BJ (cell line): ENCODE results near the gene NKAIN4. TPM values are rescaled to one million over a fixed set of nuclear protein-coding genes. Genes with fewer than 3 reads are reported as not detected.

Source experiments
- CTCF ChIA-PET: fragments of 350-600 bp; formaldehyde crosslinking; extraction: SDS; loops from one replicate; lab custom pipeline; 2021; ENCODE audit warnings: antibody characterized with exemption, inconsistent platforms; lab: Yijun Ruan, JAX
- POLR2A ChIA-PET: fragments of 300-600 bp; sonication (Branson Sonifier 250); formaldehyde crosslinking; extraction: SDS; loops from one replicate; lab custom pipeline; 2021; ENCODE audit warnings: antibody characterized with exemption; lab: Charles Lee
- DNase-seq: peaks from one replicate; pipeline ENCODE4 v3.0.0-alpha.2; 2011; ENCODE audit warnings: low read depth
- H3K27me3 ChIP-seq: 2 replicates; pipeline ENCODE4 v1.6.0; 2011; ENCODE audit warnings: low read length; ENCODE audit not compliant: control insufficient read depth, insufficient read depth
- H3K36me3 ChIP-seq: 2 replicates; pipeline ENCODE4 v1.5.1; 2011; ENCODE audit warnings: low read length; ENCODE audit not compliant: control insufficient read depth, insufficient read depth
- H3K4me3 ChIP-seq: 2 replicates; pipeline ENCODE4 v1.5.1; 2011; ENCODE audit warnings: low read depth, mild to moderate bottlenecking, control low read depth, low read length
- CTCF ChIP-seq: IDR thresholded peaks from 2 replicates; pipeline ENCODE4 v1.5.1; 2011; ENCODE audit warnings: low read depth, mild to moderate bottlenecking, control low read depth, inconsistent platforms, low read length, moderate library complexity; ENCODE audit not compliant: insufficient read depth
- polyA plus RNA-seq: library from polyadenylated mRNA; depleted of rRNA; stranded (reverse); fragments of >200 nt; gene quantifications from 2 replicates; pipeline ENCODE4 v1.2.3, GENCODE V29; 2011

NKAIN4 gene
- polyA plus RNA-seq, 1 experiment: not detected

DNA sequence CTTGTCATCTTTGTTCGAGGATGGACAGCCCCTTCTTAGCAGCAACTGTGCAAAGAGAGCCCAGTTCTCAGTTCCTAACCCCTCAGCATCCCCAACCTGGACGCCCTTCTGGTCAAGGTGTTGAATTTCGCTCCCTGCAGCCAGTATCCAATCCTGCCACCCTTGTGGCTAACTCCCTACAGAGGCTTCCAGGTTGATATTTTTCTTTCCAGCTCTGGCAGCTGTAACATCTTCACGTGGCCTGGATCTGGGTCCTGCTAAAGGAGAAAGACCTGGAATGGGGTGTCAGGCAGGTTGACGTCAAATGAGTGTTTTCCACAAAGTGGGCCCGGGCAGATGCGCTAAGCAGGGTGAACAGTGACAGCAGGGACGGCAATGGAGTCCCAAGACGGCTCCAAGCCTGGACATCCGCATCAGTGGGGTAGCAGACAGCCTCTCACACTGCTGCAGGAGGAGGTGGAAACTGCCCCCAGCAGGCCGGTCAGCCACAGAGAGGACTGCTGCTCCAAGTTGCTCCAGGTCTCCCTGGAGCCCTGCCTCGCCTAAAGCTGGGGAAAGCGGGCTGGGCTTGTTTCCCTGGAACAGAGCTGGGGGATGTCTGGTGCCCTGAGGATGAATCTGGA lies 37.3 kb downstream of the NKAIN4 start:
- no peak for DNase-seq
- ChIA-PET POLR2A (no interaction called here), CTCF (interaction anchor here (3.8 kb wide), 1 partner anchor 14 kb away, joined by 22 read pairs; no protein-coding TSS in a partner anchor)
- TF ChIP-seq CTCF: no peak
- peaks cover 10% of the 10 kb centered on the region for H3K27me3 ChIP-seq
- peak overlapping the region; percentile 63; the same call in 1 of the 2 replicates for H3K4me3 ChIP-seq
- peaks cover 10% of the 10 kb centered on the region for H3K36me3 ChIP-seq

- POLR2A ChIA-PET: no interaction called here
- Histone ChIP-seq H3K4me3 (peak within 1 kb of the TSS; percentile 63), H3K36me3 (peaks cover 10% of the 10 kb centered on the region), H3K27me3 (peaks cover 7% of the 10 kb centered on the region)
- CTCF ChIA-PET: interaction anchor here (1.7 to 3.8 kb wide), 3 partner anchors 12 to 18 kb away, joined by 7 to 22 read pairs (median 8); no protein-coding TSS in a partner anchor
- no peak for TF ChIP-seq CTCF
- peak; percentile 57 for DNase-seq
Observed at GRCh38 chr20:63216041-63216848, 38.0 kb downstream of the NKAIN4 start, which contains the start of gene YTHDF1. TSS of gene YTHDF1 (minus strand) at chr20:63216131. CDS start at chr20:63215892, 239 bp downstream.

- peak; percentile 80 for TF ChIP-seq CTCF
- Histone ChIP-seq H3K4me3 (peak overlapping the region; percentile 63), H3K36me3 (peaks cover 12% of the 10 kb centered on the region), H3K27me3 (no peaks in the 10 kb centered on the region)
- DNase-seq: no peak
- CTCF ChIA-PET: interaction anchor here (1.0 to 2.3 kb wide), 10 partner anchors 8 to 160 kb away, joined by 4 to 17 read pairs (median 4); no protein-coding TSS in a partner anchor
- POLR2A ChIA-PET: interaction anchor here (0.5 kb wide), 1 partner anchor 830 kb away, joined by 4 read pairs; no protein-coding TSS in a partner anchor
Observed at GRCh38 chr20:63215101-63216040, 38.9 kb downstream of the NKAIN4 start.

DNA sequence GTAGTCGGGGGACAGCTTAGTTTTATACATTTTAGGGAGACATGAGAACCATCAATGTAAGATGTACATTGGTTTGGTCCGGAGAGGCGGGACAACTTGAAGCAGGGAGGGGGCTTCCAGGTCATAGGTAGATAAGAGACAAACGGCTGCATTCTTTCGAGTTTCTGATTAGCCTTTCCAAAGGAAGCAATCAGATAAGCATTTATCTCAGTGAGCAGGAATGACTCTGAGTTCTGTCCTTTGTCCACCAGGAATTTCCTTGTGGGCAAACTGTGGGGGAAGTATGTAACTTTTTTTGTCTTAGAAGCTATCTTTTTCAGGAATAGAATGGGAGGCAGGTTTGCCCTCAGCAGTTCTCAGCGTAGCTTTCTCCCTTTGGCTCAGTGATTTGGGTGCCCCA lies 39.7 kb downstream of the NKAIN4 start:
- peak overlapping the region; percentile 63; the same call in 1 of the 2 replicates for H3K4me3 ChIP-seq
- peaks cover 16% of the 10 kb centered on the region for H3K36me3 ChIP-seq
- no peaks in the 10 kb centered on the region for H3K27me3 ChIP-seq
- DNase-seq: no peak
- TF ChIP-seq CTCF: no peak
- ChIA-PET CTCF (interaction anchor here (1.0 to 2.3 kb wide), 10 partner anchors 7 to 159 kb away, joined by 4 to 17 read pairs (median 4); no protein-coding TSS in a partner anchor), POLR2A (no interaction called here)
